ENCODE results near the gene COL9A1. TPM values are rescaled to one million over a fixed set of nuclear protein-coding genes. Genes with fewer than 3 reads are reported as not detected.

Gene COL9A1
- total RNA-seq, 2 donors from 2014 or later: not detected

- H3K36me3 Mint-ChIP-seq (ENCODE audit: insufficient read depth in 2 of 2): no peaks in the 10 kb centered on the region
- no peak for ATAC-seq (replicated peaks in 1 of 2)
Observed at GRCh38 chr6:70282312-70282918, 20.5 kb downstream of the COL9A1 start.

DNA sequence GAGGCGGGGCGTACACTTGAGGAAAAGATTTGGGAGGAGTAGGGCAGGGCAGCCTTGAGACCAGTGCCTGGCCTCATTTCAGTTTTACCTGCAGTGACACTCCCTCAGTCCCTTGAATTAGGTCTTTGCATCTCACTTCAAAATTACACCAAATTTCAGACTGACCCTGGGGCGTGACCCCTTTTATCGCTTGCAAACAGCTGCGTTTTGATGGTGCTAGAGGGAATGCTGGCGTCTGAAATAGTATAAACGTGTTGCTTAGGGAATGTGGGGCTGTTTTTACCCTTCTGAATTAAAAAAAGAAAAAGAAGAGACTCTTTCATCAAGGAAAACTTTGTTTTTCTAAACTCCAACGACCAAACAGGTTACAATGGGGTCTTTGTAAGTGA lies 21.0 kb downstream of the COL9A1 start:
- no peak overlapping the region for H3K4me3 Mint-ChIP-seq
- H3K4me1 Mint-ChIP-seq (ENCODE audit: low read depth): no peaks in the 10 kb centered on the region
- DNase-seq: no peak
- peaks cover 62% of the 10 kb centered on the region for H3K27me3 Mint-ChIP-seq (ENCODE audit: low read depth)
- H3K27ac Mint-ChIP-seq: no peak overlapping the region
- H3K36me3 Mint-ChIP-seq (ENCODE audit: insufficient read depth in 2 of 2): no peaks in the 10 kb centered on the region
- H3K9me3 Mint-ChIP-seq: no peaks in the 10 kb centered on the region
- no peak for ATAC-seq (replicated peaks in 1 of 2)

More at GRCh38 chr6:70282312-70282918, 20.5 kb downstream of the COL9A1 start:
- Mint-ChIP-seq H3K27me3 (ENCODE audit: low read depth) (peaks cover 57% of the 10 kb centered on the region), H3K9me3 (no peaks in the 10 kb centered on the region), H3K4me3 (no peak overlapping the region), H3K4me1 (ENCODE audit: low read depth) (no peaks in the 10 kb centered on the region), H3K27ac (no peak overlapping the region)
- no peak for DNase-seq

- Mint-ChIP-seq H3K9me3 (no peaks in the 10 kb centered on the region), H3K27ac (no peak overlapping the region), H3K4me3 (no peak overlapping the region), H3K36me3 (ENCODE audit: insufficient read depth in 2 of 2) (no peaks in the 10 kb centered on the region), H3K27me3 (ENCODE audit: low read depth) (peaks cover 75% of the 10 kb centered on the region), H3K4me1 (ENCODE audit: low read depth) (no peaks in the 10 kb centered on the region)
- DNase-seq (no peak), ATAC-seq (replicated peaks in 1 of 2) (no peak)
Observed at GRCh38 chr6:70280400-70280853, 22.5 kb downstream of the COL9A1 start.

- ATAC-seq (replicated peaks in 1 of 2): no peak
- H3K4me1 Mint-ChIP-seq (ENCODE audit: low read depth): no peaks in the 10 kb centered on the region
- peaks cover 66% of the 10 kb centered on the region for H3K27me3 Mint-ChIP-seq (ENCODE audit: low read depth)
- DNase-seq: no peak
- H3K4me3 Mint-ChIP-seq: no peak overlapping the region
- H3K36me3 Mint-ChIP-seq (ENCODE audit: insufficient read depth in 2 of 2): no peaks in the 10 kb centered on the region
- no peak overlapping the region for H3K27ac Mint-ChIP-seq
- peaks cover 0 to 2% of the 10 kb centered on the region in 2 donors for H3K9me3 Mint-ChIP-seq
Observed at GRCh38 chr6:70277470-70277869, 25.4 kb downstream of the COL9A1 start.

DNA sequence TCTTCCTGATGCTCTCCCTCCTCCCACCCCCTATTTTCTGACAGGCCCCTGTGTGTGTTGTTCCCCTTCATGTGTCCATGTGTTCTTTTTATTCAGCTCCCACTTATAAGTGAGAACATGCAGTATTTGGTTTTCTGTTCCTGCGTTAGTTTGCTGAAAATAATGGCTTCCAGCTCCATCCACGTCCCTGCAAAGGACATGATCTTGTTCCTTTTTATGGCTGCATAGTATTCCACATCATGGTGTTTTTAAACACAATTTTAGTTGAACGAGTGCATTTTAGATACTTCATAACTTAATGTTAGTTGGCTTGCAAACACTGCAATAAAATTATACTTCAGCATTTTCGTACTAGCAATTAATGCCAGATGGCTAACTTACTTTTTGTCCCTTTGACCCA lies 28.5 kb downstream of the COL9A1 start:
- H3K27ac Mint-ChIP-seq: no peak overlapping the region
- peaks cover 43% of the 10 kb centered on the region for H3K27me3 Mint-ChIP-seq (ENCODE audit: low read depth)
- no peaks in the 10 kb centered on the region for H3K36me3 Mint-ChIP-seq (ENCODE audit: insufficient read depth in 2 of 2)
- ATAC-seq (replicated peaks in 1 of 2) (no peak), DNase-seq (no peak)
- H3K4me3 Mint-ChIP-seq: no peak overlapping the region
- H3K9me3 Mint-ChIP-seq: peaks cover 0 to 2% of the 10 kb centered on the region in 2 donors
- no peaks in the 10 kb centered on the region for H3K4me1 Mint-ChIP-seq (ENCODE audit: low read depth)

DNA sequence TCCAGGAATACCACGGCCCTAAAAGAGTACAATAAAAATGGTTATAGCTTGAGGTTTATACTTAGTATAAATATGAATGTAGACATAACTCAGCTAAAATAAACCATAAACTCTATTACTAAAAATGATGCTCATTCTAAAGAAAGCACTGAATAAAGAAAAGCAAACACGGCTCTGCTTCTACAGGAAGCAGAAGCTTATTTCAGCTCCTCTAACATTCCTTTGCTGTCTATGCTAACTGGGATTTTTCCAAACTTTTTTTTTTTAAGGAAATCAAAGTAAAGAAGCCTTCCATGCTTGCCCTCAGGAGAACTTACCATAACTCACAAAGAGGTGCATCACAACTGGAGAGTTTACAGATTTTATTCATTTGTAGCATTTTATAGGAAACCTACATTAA lies 30.8 kb downstream of the COL9A1 start:
- peaks cover 26% of the 10 kb centered on the region for H3K27me3 Mint-ChIP-seq (ENCODE audit: low read depth)
- no peak overlapping the region for H3K27ac Mint-ChIP-seq

GRCh38 chr6:70270287-70271005 lies 32.4 kb downstream of the COL9A1 start:
- no peak for DNase-seq
- no peak for ATAC-seq (replicated peaks in 1 of 2)
- H3K9me3 Mint-ChIP-seq: peaks cover 0 to 2% of the 10 kb centered on the region in 2 donors
- no peaks in the 10 kb centered on the region for H3K36me3 Mint-ChIP-seq (ENCODE audit: insufficient read depth in 2 of 2)
- no peaks in the 10 kb centered on the region for H3K4me1 Mint-ChIP-seq (ENCODE audit: low read depth)
- H3K27ac Mint-ChIP-seq: no peak overlapping the region
- H3K4me3 Mint-ChIP-seq: no peak overlapping the region
- peaks cover 11% of the 10 kb centered on the region for H3K27me3 Mint-ChIP-seq (ENCODE audit: low read depth)

More for the DNA sequence above, 30.8 kb downstream of the COL9A1 start:
- DNase-seq (no peak), ATAC-seq (replicated peaks in 1 of 2) (no peak)
- Mint-ChIP-seq H3K4me1 (ENCODE audit: low read depth) (no peaks in the 10 kb centered on the region), H3K4me3 (no peak overlapping the region), H3K9me3 (peaks cover 0 to 2% of the 10 kb centered on the region in 2 donors), H3K36me3 (ENCODE audit: insufficient read depth in 2 of 2) (no peaks in the 10 kb centered on the region)

- Mint-ChIP-seq H3K27ac (no peak overlapping the region), H3K9me3 (no peaks in the 10 kb centered on the region), H3K27me3 (ENCODE audit: low read depth) (no peaks in the 10 kb centered on the region), H3K36me3 (ENCODE audit: insufficient read depth in 2 of 2) (no peaks in the 10 kb centered on the region), H3K4me3 (no peak overlapping the region), H3K4me1 (ENCODE audit: low read depth) (no peaks in the 10 kb centered on the region)
- DNase-seq (no peak), ATAC-seq (replicated peaks in 1 of 2) (no peak)
Observed at GRCh38 chr6:70266142-70266541, 36.7 kb downstream of the COL9A1 start.

GRCh38 chr6:70264306-70264705 lies 38.6 kb downstream of the COL9A1 start:
- H3K4me1 Mint-ChIP-seq (ENCODE audit: low read depth): no peaks in the 10 kb centered on the region
- no peak for DNase-seq
- no peaks in the 10 kb centered on the region for H3K36me3 Mint-ChIP-seq (ENCODE audit: insufficient read depth in 2 of 2)
- no peaks in the 10 kb centered on the region for H3K9me3 Mint-ChIP-seq
- H3K4me3 Mint-ChIP-seq: no peak overlapping the region
- no peaks in the 10 kb centered on the region for H3K27me3 Mint-ChIP-seq (ENCODE audit: low read depth)
- ATAC-seq (replicated peaks in 1 of 2): no peak
- H3K27ac Mint-ChIP-seq: no peak overlapping the region

GRCh38 chr6:70258483-70258882 lies 44.4 kb downstream of the COL9A1 start:
- DNase-seq: no peak
- H3K36me3 Mint-ChIP-seq (ENCODE audit: insufficient read depth in 2 of 2): no peaks in the 10 kb centered on the region
- ATAC-seq (replicated peaks in 1 of 2): no peak
- peaks cover 12% of the 10 kb centered on the region for H3K27me3 Mint-ChIP-seq (ENCODE audit: low read depth)
- no peak overlapping the region for H3K4me3 Mint-ChIP-seq
- no peaks in the 10 kb centered on the region for H3K4me1 Mint-ChIP-seq (ENCODE audit: low read depth)
- H3K27ac Mint-ChIP-seq: no peak overlapping the region
- no peaks in the 10 kb centered on the region for H3K9me3 Mint-ChIP-seq

GRCh38 chr6:70257768-70258273 lies 45.1 kb downstream of the COL9A1 start:
- Mint-ChIP-seq H3K27me3 (ENCODE audit: low read depth) (peaks cover 15% of the 10 kb centered on the region), H3K27ac (no peak overlapping the region), H3K36me3 (ENCODE audit: insufficient read depth in 2 of 2) (no peaks in the 10 kb centered on the region), H3K4me3 (no peak overlapping the region), H3K9me3 (no peaks in the 10 kb centered on the region), H3K4me1 (ENCODE audit: low read depth) (no peaks in the 10 kb centered on the region)
- DNase-seq: no peak
- no peak for ATAC-seq (replicated peaks in 1 of 2)

DNA sequence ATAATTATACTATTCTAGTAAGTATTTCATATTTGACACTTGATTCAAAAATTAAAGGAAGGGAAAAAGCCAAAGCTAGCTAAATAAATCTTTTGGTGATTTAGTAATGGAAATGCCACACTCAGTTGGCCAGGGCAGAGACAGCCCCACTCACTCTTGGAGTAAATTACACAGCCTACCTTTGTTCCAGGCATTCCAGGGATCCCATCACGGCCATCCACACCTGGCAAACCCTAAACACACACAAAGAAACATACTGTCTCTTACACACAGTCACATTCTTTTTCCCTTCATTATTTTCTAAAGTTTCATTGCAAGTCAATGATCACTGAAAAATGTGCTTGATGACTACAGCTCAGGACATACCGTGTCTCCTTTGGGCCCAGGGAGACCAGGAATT lies 48.1 kb downstream of the COL9A1 start:
- Mint-ChIP-seq H3K9me3 (no peaks in the 10 kb centered on the region), H3K27me3 (ENCODE audit: low read depth) (peaks cover 15% of the 10 kb centered on the region), H3K27ac (no peak overlapping the region), H3K36me3 (ENCODE audit: insufficient read depth in 2 of 2) (no peaks in the 10 kb centered on the region), H3K4me1 (ENCODE audit: low read depth) (no peaks in the 10 kb centered on the region), H3K4me3 (no peak overlapping the region)
- ATAC-seq (replicated peaks in 1 of 2): no peak
- DNase-seq: no peak

DNA sequence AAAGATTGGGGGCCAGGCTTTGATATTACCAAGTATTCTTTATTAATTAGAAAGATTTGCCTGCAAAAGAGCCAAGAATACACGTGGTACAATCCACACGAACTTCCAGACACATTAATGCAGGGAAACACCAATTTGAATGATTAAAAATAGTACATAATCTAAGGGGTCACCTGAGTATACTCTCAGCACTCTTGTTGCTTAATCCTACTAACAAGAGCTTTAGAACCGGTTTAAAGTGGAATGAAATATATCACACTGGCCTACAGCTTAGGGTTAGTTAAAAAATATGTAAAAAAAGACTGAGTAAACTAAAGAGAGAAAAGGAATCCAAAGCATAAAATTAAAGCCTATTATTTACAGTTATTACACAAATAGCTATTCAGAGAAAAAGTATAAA lies 49.0 kb downstream of the COL9A1 start:
- peaks cover 17% of the 10 kb centered on the region for H3K27me3 Mint-ChIP-seq (ENCODE audit: low read depth)
- H3K27ac Mint-ChIP-seq: no peak overlapping the region

More for the DNA sequence above, 49.0 kb downstream of the COL9A1 start:
- H3K36me3 Mint-ChIP-seq (ENCODE audit: insufficient read depth in 2 of 2): no peaks in the 10 kb centered on the region
- ATAC-seq (replicated peaks in 1 of 2) (no peak), DNase-seq (no peak)
- no peaks in the 10 kb centered on the region for H3K9me3 Mint-ChIP-seq
- no peaks in the 10 kb centered on the region for H3K4me1 Mint-ChIP-seq (ENCODE audit: low read depth)
- H3K4me3 Mint-ChIP-seq: no peak overlapping the region

Data from activated T-cell treated with anti-CD3 and anti-CD28 coated beads, Interleukin-2, amount 50 U/mL, for 72 hours (primary cell).